Erythroblast (primary cell): ENCODE data around the gene ACSL3.

Experiments
- GATA1 ChIP-seq: IDR thresholded peaks from 2 replicates; pipeline ENCODE4 v1.6.1; 2011; ENCODE audit warnings: low read depth, mild to moderate bottlenecking, control low read depth, low read length, moderate library complexity
- POLR2A ChIP-seq: IDR thresholded peaks from 2 replicates; pipeline ENCODE4 v1.6.1; 2011; ENCODE audit warnings: mild to moderate bottlenecking, low read length

DNA sequence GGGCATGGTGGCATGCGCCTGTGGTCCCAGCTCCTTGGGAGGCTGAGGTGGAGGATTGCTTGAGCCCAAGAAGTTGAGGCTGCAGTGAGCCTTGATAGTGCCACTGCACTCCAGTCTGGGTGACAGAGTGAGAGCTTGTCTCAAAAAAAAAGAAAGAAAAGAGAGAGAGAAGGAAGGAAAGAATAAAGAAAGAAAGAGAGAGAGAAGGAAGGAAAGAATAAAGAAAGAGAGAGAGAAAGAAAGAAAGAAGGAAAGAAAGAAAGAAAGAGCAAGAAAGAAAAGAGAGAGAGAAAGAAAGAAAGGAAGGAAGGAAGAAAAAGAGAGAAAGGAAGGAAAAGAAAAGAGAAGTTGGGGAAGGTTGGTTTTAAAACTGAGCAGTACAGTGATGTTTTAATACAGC is 49.0 kb upstream of the ACSL3 start:
- TF ChIP-seq POLR2A (no peak), GATA1 (no peak)
